CD14-positive monocyte (primary cell): Measurements from ENCODE around the gene PHAF1. TPM values are rescaled to one million over a fixed set of nuclear protein-coding genes. Genes with fewer than 3 reads are reported as not detected.

Source experiments
- DNase-seq, 3 donors: peaks; one replicate each; pipeline ENCODE4 v3.0.0-alpha.2; 2011 to 2022
- H2AFZ ChIP-seq: 2 replicates; pipeline ENCODE4 v1.6.0; 2012; ENCODE audit warnings: mild to moderate bottlenecking, low read depth, low read length, inconsistent platforms; ENCODE audit not compliant: insufficient read depth, poor library complexity, severe bottlenecking
- H3K27ac ChIP-seq, 2 donors: 1 replicate in 1 of 2; 2 replicates in 1 of 2; pipeline ENCODE4 v1.5.1; 2012 to 2013; ENCODE audit warnings: low read length in 2 of 2, control low read depth in 1 of 2, inconsistent platforms in 1 of 2, low read depth in 1 of 2, mild to moderate bottlenecking in 1 of 2
- H3K27me3 ChIP-seq, 2 donors: one replicate each; pipeline versions ENCODE4 v1.6.0 to v1.6.1; 2011 to 2013; ENCODE audit warnings: low read length in 2 of 2; ENCODE audit not compliant: control insufficient read depth in 2 of 2, insufficient read depth in 2 of 2
- H3K36me3 ChIP-seq, 2 donors: replicated peaks in 1 of 2; 1 replicate in 1 of 2; 2 replicates in 1 of 2; pipeline versions ENCODE4 v1.5.1 to v1.6.1; 2012 to 2013; ENCODE audit warnings: low read length in 2 of 2, control low read depth in 1 of 2, inconsistent platforms in 1 of 2, mild to moderate bottlenecking in 1 of 2; ENCODE audit not compliant: insufficient read depth in 2 of 2, control insufficient read depth in 1 of 2
- H3K4me1 ChIP-seq, 2 donors: 1 replicate in 1 of 2; 2 replicates in 1 of 2; pipeline versions ENCODE4 v1.5.1 to v1.6.1; 2012 to 2013; ENCODE audit warnings: low read length in 2 of 2, control low read depth in 1 of 2, inconsistent platforms in 1 of 2, mild to moderate bottlenecking in 1 of 2, moderate library complexity in 1 of 2; ENCODE audit not compliant: insufficient read depth in 2 of 2, control insufficient read depth in 1 of 2
- H3K4me2 ChIP-seq: replicated peaks from 2 replicates; pipeline ENCODE3; 2012; ENCODE audit warnings: low read length, moderate library complexity, mild to moderate bottlenecking; ENCODE audit not compliant: poor library complexity, severe bottlenecking; ENCODE audit errors: extremely low read depth
- H3K4me3 ChIP-seq, 3 experiments: fragments of 200-600 bp in 1 of 3; sonication (generic) in 1 of 3; replicated peaks in 1 of 3; 1 replicate in 2 of 3; 2 replicates in 1 of 3; pipeline ENCODE4 v1.5.1; 2011 to 2013; ENCODE audit warnings: low read length in 3 of 3, mild to moderate bottlenecking in 3 of 3, control low read depth in 2 of 3, low read depth in 2 of 3, inconsistent platforms in 1 of 3, moderate library complexity in 1 of 3
- H3K79me2 ChIP-seq: 2 replicates; pipeline ENCODE4 v1.6.0; 2012; ENCODE audit warnings: mild to moderate bottlenecking, control low read depth, inconsistent platforms, low read length, moderate library complexity; ENCODE audit not compliant: insufficient read depth
- H3K9ac ChIP-seq: 2 replicates; pipeline ENCODE4 v1.6.0; 2017; ENCODE audit warnings: low read length, mild to moderate bottlenecking; ENCODE audit not compliant: insufficient read depth, poor library complexity, severe bottlenecking
- H3K9me3 ChIP-seq, 2 donors: replicated peaks in 1 of 2; 1 replicate in 1 of 2; 2 replicates in 1 of 2; pipeline versions ENCODE4 v1.5.1 to v1.6.1; 2012 to 2013; ENCODE audit warnings: low read length in 2 of 2, control low read depth in 1 of 2; ENCODE audit not compliant: control insufficient read depth in 1 of 2, insufficient read depth in 1 of 2
- H4K20me1 ChIP-seq: 2 replicates; pipeline ENCODE4 v1.6.0; 2012; ENCODE audit warnings: mild to moderate bottlenecking, low read length, control low read depth, moderate library complexity; ENCODE audit not compliant: insufficient read depth
- H3K27ac Mint-ChIP-seq, 7 donors: one replicate each; pipeline ENCODE4 v1.8.0; 2020; ENCODE audit warnings: mild to moderate bottlenecking in 7 of 7, mixed read lengths in 7 of 7, moderate library complexity in 6 of 7, inconsistent platforms in 2 of 7
- H3K27me3 Mint-ChIP-seq, 3 donors: one replicate each; pipeline ENCODE4 v1.8.0; 2021 to 2022; ENCODE audit warnings: low read depth in 3 of 3, mild to moderate bottlenecking in 3 of 3, mixed read lengths in 3 of 3, moderate library complexity in 3 of 3, inconsistent platforms in 1 of 3
- H3K36me3 Mint-ChIP-seq, 2 donors: one replicate each; pipeline ENCODE4 v1.8.0; 2020; ENCODE audit warnings: mixed read lengths in 2 of 2, inconsistent platforms in 1 of 2, mild to moderate bottlenecking in 1 of 2
- H3K4me1 Mint-ChIP-seq: one replicate; pipeline ENCODE4 v1.8.0; 2020; ENCODE audit warnings: mild to moderate bottlenecking, mixed read lengths
- H3K4me3 Mint-ChIP-seq, 2 donors: one replicate each; pipeline ENCODE4 v1.8.0; 2020; ENCODE audit warnings: mild to moderate bottlenecking in 2 of 2, mixed read lengths in 2 of 2, moderate library complexity in 1 of 2
- H3K9me3 Mint-ChIP-seq, 7 donors: one replicate each; pipeline ENCODE4 v1.8.0; 2020 to 2022; ENCODE audit warnings: mixed read lengths in 7 of 7, mild to moderate bottlenecking in 6 of 7, moderate library complexity in 6 of 7, inconsistent platforms in 2 of 7
- CTCF ChIP-seq: fragments of 200-600 bp; IDR thresholded peaks from one replicate; pipeline ENCODE4 v1.8.0; 2022; ENCODE audit warnings: antibody characterized with exemption, mild to moderate bottlenecking
- WGBS: methylation state at CpG from one replicate; pipeline ENCODE4 v1.1.5; 2013; ENCODE audit warnings: missing lambda C conversion rate; ENCODE audit not compliant: insufficient coverage; 5-methylcytosine and 5-hydroxymethylcytosine counted together
- intact Hi-C, 2 donors: fragments of 100-400 bp; cut with micrococcal nuclease; formaldehyde crosslinking; loops; one replicate each; pipeline versions ENCODE4 v1.15.0 to v1.15.1; 2023
- polyA plus RNA-seq, 3 donors: library from polyadenylated mRNA; depleted of rRNA in 1 of 3; unstranded in 2 of 3; stranded (reverse) in 1 of 3; fragments of 300-500 nt in 2 of 3; fragments of >200 nt in 1 of 3; fragmentation: Illumina TruSeq in 2 of 3; gene quantifications; 1 replicate in 2 of 3; 2 replicates in 1 of 3; pipeline ENCODE4 v1.2.3, GENCODE V29; 2012 to 2021

The PHAF1 gene
- polyA plus RNA-seq, 3 donors: 18.8 to 68.2 (median 26.5) TPM

DNA sequence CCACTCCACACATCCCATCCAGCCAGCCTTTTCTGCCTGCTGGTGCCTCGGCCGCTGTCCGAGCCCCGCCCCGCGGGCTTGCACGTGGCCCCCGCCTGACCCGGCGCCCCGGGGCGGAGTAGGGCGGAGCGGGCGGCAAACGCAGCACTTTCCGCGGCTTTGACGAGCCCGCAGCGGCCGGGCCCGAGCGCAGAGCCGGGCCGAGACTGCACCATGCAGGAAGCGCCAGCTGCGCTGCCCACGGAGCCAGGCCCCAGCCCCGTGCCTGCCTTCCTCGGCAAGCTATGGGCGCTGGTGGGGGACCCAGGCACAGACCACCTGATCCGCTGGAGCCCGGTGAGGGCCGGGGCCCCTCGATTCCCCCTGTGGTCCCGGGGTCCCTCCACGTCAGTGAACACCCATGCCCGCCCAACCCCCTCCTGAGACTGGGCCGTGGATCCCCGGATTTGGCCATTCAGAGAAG, 54.9 kb downstream of the PHAF1 start, which contains the start of gene HSF4:
Gene HSF4, plus strand, starts transcription at position 147 of the 463 bp plus-strand sequence. Its CDS starts 67 bp downstream, at position 214.
- Histone ChIP-seq H3K27ac (no peak within 1 kb of the TSS), H3K4me1 (peaks cover 61 to 67% of the 10 kb centered on the region in 2 donors), H3K9me3 (peaks cover 0 to 37% of the 10 kb centered on the region in 2 donors), H3K4me2 (peak within 1 kb of the TSS; percentile 67), H3K4me3 (peak within 1 kb of the TSS in 1 of 3 experiments; percentile 61), H3K27me3 (peaks cover 49 to 79% of the 10 kb centered on the region in 2 donors), H3K79me2 (no peaks in the 10 kb centered on the region), H2AFZ (no peak within 1 kb of the TSS), H3K36me3 (no peaks in the 10 kb centered on the region), H4K20me1 (peaks cover 53% of the 10 kb centered on the region), H3K9ac (peak within 1 kb of the TSS; percentile 40)
- H3K9me3 Mint-ChIP-seq: peaks cover 0 to 31% (median 16%) of the 10 kb centered on the region in 7 donors
- peak in 2 of 3 donors; percentile 27 to 40 for DNase-seq
- H3K4me3 Mint-ChIP-seq: peak within 1 kb of the TSS; percentile 58 to 92
- peaks cover 12 to 18% of the 10 kb centered on the region in 2 donors for H3K36me3 Mint-ChIP-seq
- intact Hi-C loops: no loop called here
- peaks cover 73 to 89% (median 81%) of the 10 kb centered on the region in 3 donors for H3K27me3 Mint-ChIP-seq
- no peak for TF ChIP-seq CTCF
- H3K27ac Mint-ChIP-seq: peak within 1 kb of the TSS in 1 of 7 donors; percentile 20
- under 1% methylated on average over 34 of the region's 41 CpGs for WGBS
- H3K4me1 Mint-ChIP-seq: peaks cover 44% of the 10 kb centered on the region

- H3K36me3 ChIP-seq: no peaks in the 10 kb centered on the region
- H3K36me3 Mint-ChIP-seq: peaks cover 12 to 18% of the 10 kb centered on the region in 2 donors
- intact Hi-C loops: no loop called here
- peaks cover 62 to 66% of the 10 kb centered on the region in 2 donors for H3K4me1 ChIP-seq
- H3K4me3 ChIP-seq: peak overlapping the region in 1 of 3 experiments; percentile 61
- H3K9me3 Mint-ChIP-seq: peaks cover 0 to 31% (median 16%) of the 10 kb centered on the region in 7 donors
- 7% methylated on average over 80 of the region's 85 CpGs for WGBS
- H2AFZ ChIP-seq: no peak overlapping the region
- H3K9ac ChIP-seq: no peak overlapping the region
- peak overlapping the region; percentile 9 to 69 for H3K4me3 Mint-ChIP-seq
- peaks cover 50% of the 10 kb centered on the region for H3K4me1 Mint-ChIP-seq
- no peak for TF ChIP-seq CTCF
- peak overlapping the region in 1 of 7 donors; percentile 20 for H3K27ac Mint-ChIP-seq
- peak overlapping the region; percentile 67 for H3K4me2 ChIP-seq
- H3K27me3 Mint-ChIP-seq: peaks cover 73 to 93% (median 86%) of the 10 kb centered on the region in 3 donors
- H4K20me1 ChIP-seq: peaks cover 53% of the 10 kb centered on the region
- peaks cover 0 to 37% of the 10 kb centered on the region in 2 donors for H3K9me3 ChIP-seq
- no peaks in the 10 kb centered on the region for H3K79me2 ChIP-seq
- no peak overlapping the region for H3K27ac ChIP-seq
- DNase-seq: no peak
- H3K27me3 ChIP-seq: peaks cover 49 to 80% of the 10 kb centered on the region in 2 donors
These were observed 55.7 kb downstream of the PHAF1 start for GRCh38 chr16:67165121-67166078.
